PC-3 (cell line): Measurements from ENCODE around the gene CDK11A. TPM values are rescaled to one million over a fixed set of nuclear protein-coding genes. Genes with fewer than 3 reads are reported as not detected.
A peak's percentile ranks its signal among the peaks of the same experiment; 100 is the strongest.
"Not testable (repeated sequence)": the region's sequence is repeated elsewhere in the genome, so short reads cannot be mapped to it uniquely, and the experiment has no call there.

Source experiments
- ATAC-seq: fragments of 200-7000 bp; cut with Tn5 transposase; 2 replicates; pipeline ENCODE4 v1.9.1; 2020; ENCODE audit warnings: mild to moderate bottlenecking, moderate library complexity
- BruUV-seq: library from RNA; stranded (reverse); fragments of 400-500 nt; replicated peaks from 2 replicates; lab custom pipeline; 2021; lab: Mats Ljungman, UMichigan
- CTCF ChIA-PET: fragments of 300-600 bp; sonication (Branson Sonifier 250); formaldehyde crosslinking; loops from one replicate; lab custom pipeline; 2022; ENCODE audit warnings: antibody characterized with exemption; lab: Charles Lee
- POLR2A ChIA-PET: fragments of 300-600 bp; sonication (Branson Sonifier 250); formaldehyde crosslinking; loops from one replicate; lab custom pipeline; 2022; ENCODE audit warnings: antibody characterized with exemption; ENCODE audit not compliant: unreplicated experiment; lab: Charles Lee
- DNase-seq: peaks from one replicate; pipeline ENCODE4 v3.0.0-alpha.2; 2015
- H2AFZ ChIP-seq: fragments of 300-600 bp; sonication (generic); 2 replicates; pipeline ENCODE4 v1.6.0; 2016; ENCODE audit warnings: antibody characterized with exemption, low read length
- H3F3A ChIP-seq: fragments of 300-600 bp; sonication (generic); one replicate; pipeline ENCODE4 v1.6.0; 2017; ENCODE audit warnings: antibody characterized with exemption, low read length, control low read depth, mild to moderate bottlenecking; ENCODE audit not compliant: unreplicated experiment
- H3K27ac ChIP-seq: fragments of 300-600 bp; sonication (generic); 2 replicates; pipeline ENCODE4 v1.5.1; 2016; ENCODE audit warnings: mild to moderate bottlenecking, low read length
- H3K27me3 ChIP-seq: fragments of 300-600 bp; sonication (generic); 2 replicates; pipeline ENCODE4 v1.6.1; 2016; ENCODE audit warnings: low read length, mixed read lengths
- H3K36me3 ChIP-seq: fragments of 300-600 bp; sonication (generic); 2 replicates; pipeline ENCODE4 v1.6.1; 2016; ENCODE audit warnings: low read depth, mixed run types, low read length, mixed read lengths
- H3K4me1 ChIP-seq: fragments of 300-600 bp; sonication (generic); 2 replicates; pipeline ENCODE4 v1.5.1; 2016; ENCODE audit warnings: low read length; ENCODE audit not compliant: insufficient read depth
- H3K4me2 ChIP-seq: fragments of 300-600 bp; sonication (generic); 2 replicates; pipeline ENCODE4 v1.6.0; 2016; ENCODE audit warnings: low read length
- H3K4me3 ChIP-seq: fragments of 300-600 bp; sonication (generic); 2 replicates; pipeline ENCODE4 v1.5.1; 2016; ENCODE audit warnings: mild to moderate bottlenecking, low read length, mixed read lengths
- H3K79me2 ChIP-seq: fragments of 300-600 bp; sonication (generic); 2 replicates; pipeline ENCODE4 v1.6.1; 2017; ENCODE audit warnings: low read length, mixed read lengths
- H3K9ac ChIP-seq: fragments of 300-600 bp; sonication (generic); 2 replicates; pipeline ENCODE4 v1.6.0; 2016; ENCODE audit warnings: mild to moderate bottlenecking, low read length
- H3K9me2 ChIP-seq: fragments of 300-600 bp; sonication (generic); replicated peaks from 2 replicates; pipeline ENCODE4 v1.6.1; 2016; ENCODE audit warnings: mixed run types, low read length, mixed read lengths
- H3K9me3 ChIP-seq: fragments of 300-600 bp; sonication (generic); 2 replicates; pipeline ENCODE4 v1.6.1; 2016; ENCODE audit warnings: low read length, mixed read lengths
- H4K20me1 ChIP-seq: fragments of 300-600 bp; sonication (generic); 2 replicates; pipeline ENCODE4 v1.6.1; 2016; ENCODE audit warnings: low read length, mixed read lengths
- CTCF ChIP-seq: fragments of 300-600 bp; sonication (generic); conservative IDR thresholded peaks from 2 replicates; pipeline ENCODE4 v1.5.1; 2017; ENCODE audit warnings: antibody characterized with exemption, low read depth, mild to moderate bottlenecking, low read length
- EZH2 ChIP-seq: fragments of 300-600 bp; sonication (generic); IDR thresholded peaks from one replicate; pipeline ENCODE4 v1.6.1; 2017; ENCODE audit warnings: antibody characterized with exemption, mild to moderate bottlenecking, low read length; ENCODE audit not compliant: unreplicated experiment
- EZH2phosphoT487 ChIP-seq: fragments of 300-600 bp; sonication (generic); IDR thresholded peaks from 2 replicates; pipeline ENCODE4 v1.6.1; 2018; ENCODE audit warnings: mild to moderate bottlenecking, antibody characterized with exemption, low read length, borderline replicate concordance
- intact Hi-C: fragments of 100-400 bp; cut with micrococcal nuclease; formaldehyde crosslinking; loops from 2 replicates; pipeline ENCODE4 v1.9.0; 2023
- total RNA-seq: library from RNA; depleted of rRNA; stranded (reverse); fragments of >200 nt; gene quantifications from 2 replicates; pipeline ENCODE4 v1.2.3, GENCODE V29; 2014

The CDK11A gene
- total RNA-seq, 1 experiment from 2014 or later, result 11.6 TPM

DNA sequence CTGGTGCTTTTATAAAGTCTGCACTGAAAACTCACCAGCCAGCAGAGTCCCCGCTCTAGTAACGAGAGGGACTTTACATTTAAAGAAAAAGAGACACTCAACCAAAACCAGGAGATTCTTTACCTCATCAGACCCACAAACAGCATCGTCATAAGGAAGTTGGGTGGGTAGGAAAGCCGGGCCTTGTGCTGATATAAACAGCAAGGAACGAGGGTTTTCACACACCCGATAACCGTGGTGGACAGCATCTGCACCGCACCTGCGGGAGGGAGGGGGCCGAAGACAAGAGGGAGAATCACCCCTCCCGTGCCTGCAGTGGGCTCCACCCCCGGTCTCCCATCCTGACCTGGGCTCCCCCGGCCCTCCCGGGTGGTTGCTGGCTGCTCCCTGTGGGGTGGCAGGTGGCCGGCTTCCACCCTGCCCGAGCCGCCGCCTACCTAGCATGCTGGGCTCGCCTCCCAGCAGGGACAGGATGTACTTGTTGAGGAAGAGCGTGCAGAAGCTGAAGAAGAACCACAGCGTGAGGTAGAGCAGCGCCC, 14.7 kb upstream of the CDK11A start:
- CTCF ChIA-PET, ATAC-seq, H4K20me1 ChIP-seq, H3K9me2 ChIP-seq, H3K27me3 ChIP-seq, H3K4me3 ChIP-seq, H3K79me2 ChIP-seq, H3K36me3 ChIP-seq, intact Hi-C loops, H3F3A ChIP-seq, DNase-seq, POLR2A ChIA-PET, H3K4me2 ChIP-seq, H2AFZ ChIP-seq, H3K9ac ChIP-seq, H3K9me3 ChIP-seq, H3K27ac ChIP-seq, H3K4me1 ChIP-seq: not testable (repeated sequence)
- TSS peak; percentile 8 for BruUV-seq

DNA sequence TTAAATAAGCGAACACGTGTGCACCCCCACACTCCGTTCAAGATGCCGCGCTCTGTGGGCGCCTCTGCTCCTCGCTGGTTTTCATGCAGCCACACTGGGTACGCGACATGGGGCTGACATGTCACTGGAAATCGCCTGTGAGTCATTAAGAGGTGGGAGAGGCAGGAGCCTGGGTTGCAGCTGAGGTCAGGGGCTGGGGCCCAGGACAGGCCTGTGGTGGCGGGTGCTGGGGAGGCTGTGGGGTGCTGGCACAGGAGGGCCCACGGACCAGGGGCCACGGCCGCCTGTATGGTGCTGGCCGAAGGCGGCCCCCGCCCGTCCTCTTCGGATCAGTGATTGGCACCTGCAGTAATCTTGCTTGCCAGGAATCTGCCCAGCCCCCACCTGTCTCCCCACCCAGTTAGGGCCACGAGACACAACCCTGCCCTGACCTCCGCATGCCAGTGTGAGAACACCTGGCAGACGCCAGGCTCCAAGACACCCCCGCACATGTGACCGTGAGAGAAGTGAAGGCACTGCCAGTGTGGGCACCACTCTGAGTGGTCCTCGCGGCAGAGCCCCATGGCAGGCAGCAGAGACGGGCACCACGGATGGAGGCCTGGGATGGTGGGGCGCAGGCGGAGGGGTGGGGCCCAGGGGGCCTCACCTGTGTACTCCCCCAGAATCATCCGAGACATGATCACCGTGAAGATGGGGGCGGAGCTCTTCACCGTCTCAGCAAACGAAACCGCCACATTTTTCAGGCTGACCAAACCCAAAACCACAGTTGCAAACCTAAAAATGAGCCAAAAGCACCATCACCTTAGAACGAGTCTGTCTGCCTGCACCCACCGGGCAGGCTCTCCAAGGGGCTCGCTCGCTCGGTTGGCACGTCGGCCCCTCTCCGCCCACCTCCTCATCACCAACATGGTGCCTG, 13.8 kb upstream of the CDK11A start:
- POLR2A ChIA-PET, H3K4me1 ChIP-seq, H4K20me1 ChIP-seq, H3K27me3 ChIP-seq, H3K79me2 ChIP-seq, CTCF ChIA-PET, H3K9ac ChIP-seq, ATAC-seq, intact Hi-C loops, H3K4me2 ChIP-seq, H2AFZ ChIP-seq, H3K36me3 ChIP-seq, H3K9me2 ChIP-seq, H3K9me3 ChIP-seq, DNase-seq, H3K27ac ChIP-seq, H3F3A ChIP-seq, BruUV-seq, H3K4me3 ChIP-seq: not testable (repeated sequence)

DNA sequence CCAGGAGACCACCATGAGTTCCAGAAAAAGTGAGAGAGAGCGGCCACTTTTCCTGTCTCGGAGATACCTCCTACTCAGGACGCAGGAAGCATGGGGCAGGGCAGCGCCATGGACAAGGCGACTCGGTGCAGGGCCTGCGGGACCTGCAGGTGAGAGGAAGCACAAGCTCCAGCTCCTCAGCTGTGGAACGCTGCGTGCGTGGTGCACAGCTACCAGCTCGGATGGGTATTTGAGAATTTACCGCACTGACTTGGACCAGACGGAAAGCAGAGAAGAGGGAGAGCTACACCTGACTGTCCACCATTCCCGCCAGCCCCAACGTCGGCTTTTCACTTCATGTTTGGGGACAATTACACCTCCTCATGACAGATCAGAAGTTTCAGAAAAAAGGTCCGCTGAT, 8.2 kb upstream of the CDK11A start:
- ATAC-seq, result no peak
- no peak for TF ChIP-seq EZH2phosphoT487
- TF ChIP-seq CTCF, result no peak
- no peak for TF ChIP-seq EZH2
- no peak overlapping the region for H3K9ac ChIP-seq
- ChIA-PET CTCF (no interaction called here), POLR2A (no interaction called here)
- H4K20me1 ChIP-seq, result no peaks in the 10 kb centered on the region
- DNase-seq, result no peak
- intact Hi-C loops, result no loop called here
- BruUV-seq, result no TSS peak
- H3K4me1 ChIP-seq, result no peaks in the 10 kb centered on the region
- no peaks in the 10 kb centered on the region for H3K36me3 ChIP-seq
- H2AFZ ChIP-seq, result no peak overlapping the region
- H3K27ac ChIP-seq, result no peak overlapping the region
- no peaks in the 10 kb centered on the region for H3K27me3 ChIP-seq
- no peaks in the 10 kb centered on the region for H3F3A ChIP-seq
- H3K4me3 ChIP-seq, result no peak overlapping the region
- no peak overlapping the region for H3K4me2 ChIP-seq
- no peaks in the 10 kb centered on the region for H3K9me2 ChIP-seq
- no peaks in the 10 kb centered on the region for H3K79me2 ChIP-seq
- no peaks in the 10 kb centered on the region for H3K9me3 ChIP-seq
